GM12878 (cell line): ENCODE results near the gene VANGL2. TPM values are rescaled to one million over a fixed set of nuclear protein-coding genes. Genes with fewer than 3 reads are reported as not detected.

Experiments
- CBX3 ChIP-seq: fragments of 200-600 bp; sonication (generic); IDR thresholded peaks from 2 replicates; pipeline ENCODE4 v1.6.1; 2016; ENCODE audit warnings: low read depth, borderline replicate concordance
- CBX5 ChIP-seq: sonication (generic); IDR thresholded peaks from 2 replicates; pipeline ENCODE4 v1.6.1; 2016; ENCODE audit warnings: low read depth, moderate library complexity, mild to moderate bottlenecking, inconsistent platforms
- DPF2 ChIP-seq: fragments of 450-650 bp; IDR thresholded peaks from 2 replicates; pipeline ENCODE4 v1.6.1; 2017; ENCODE audit warnings: mild to moderate bottlenecking
- EED ChIP-seq: sonication (generic); IDR thresholded peaks from 2 replicates; pipeline ENCODE4 v1.6.1; 2016; ENCODE audit warnings: antibody characterized with exemption, low read depth
- FOXK2 ChIP-seq: fragments of 450-650 bp; IDR thresholded peaks from 2 replicates; pipeline ENCODE4 v1.6.1; 2017; ENCODE audit warnings: mild to moderate bottlenecking, moderate library complexity
- HCFC1 ChIP-seq: fragments of 150-350 bp; IDR thresholded peaks from 2 replicates; pipeline ENCODE4 v1.6.1; 2014; ENCODE audit warnings: low read length
- HDAC6 ChIP-seq: fragments of 200-600 bp; sonication (generic); IDR thresholded peaks from one replicate; pipeline ENCODE4 v1.8.0; 2017; ENCODE audit warnings: antibody characterized with exemption; ENCODE audit not compliant: unreplicated experiment
- IRF3 ChIP-seq: fragments of 450-650 bp; IDR thresholded peaks from 2 replicates; pipeline ENCODE4 v1.6.1; 2014; ENCODE audit warnings: mild to moderate bottlenecking
- NFIC ChIP-seq: IDR thresholded peaks from 2 replicates; pipeline ENCODE4 v1.6.1; 2012; ENCODE audit warnings: low read depth, mild to moderate bottlenecking, inconsistent platforms, low read length, moderate library complexity
- NFXL1 ChIP-seq: fragments of 450-650 bp; IDR thresholded peaks from 2 replicates; pipeline ENCODE4 v1.6.1; 2017; ENCODE audit warnings: antibody characterized with exemption, mild to moderate bottlenecking, borderline replicate concordance
- NR2F1 ChIP-seq: fragments of 450-650 bp; conservative IDR thresholded peaks from 2 replicates; pipeline ENCODE4 v1.6.1; 2017; ENCODE audit warnings: mild to moderate bottlenecking
- PRDM15 ChIP-seq: fragments of 450-650 bp; formaldehyde crosslinking; IDR thresholded peaks from 2 replicates; pipeline ENCODE4 v1.4.0; 2020; ENCODE audit warnings: mild to moderate bottlenecking, moderate library complexity
- RCOR1 ChIP-seq: conservative IDR thresholded peaks from 2 replicates; pipeline ENCODE4 v1.6.1; 2012; ENCODE audit warnings: low read depth, low read length, improper control_type of control experiment
- STAT3 ChIP-seq: IDR thresholded peaks from 2 replicates; pipeline ENCODE4 v1.6.1; 2011; ENCODE audit warnings: low read depth, low read length, improper control_type of control experiment
- ZNF622 ChIP-seq: fragments of 450-650 bp; IDR thresholded peaks from 2 replicates; pipeline ENCODE4 v1.6.1; 2017; ENCODE audit warnings: mild to moderate bottlenecking, inconsistent platforms
- polyA plus RNA-seq, 11 experiments: library from polyadenylated mRNA; depleted of rRNA in 4 of 11; unstranded in 6 of 11; stranded (reverse) in 5 of 11; fragments of >200 nt; fragmentation: Nextera tagmentation in 4 of 11; fragmentation: Illumina TruSeq in 1 of 11; extraction: Ambion mirVana in 4 of 11; extraction: Trizol in 1 of 11; gene quantifications; 1 replicate in 1 of 11; 2 replicates in 10 of 11; pipeline versions ENCODE4 v1.2.1 to v1.2.3, GENCODE V29; 2011 to 2016; ENCODE audit warnings: inconsistent platforms in 2 of 11, missing spikeins in 2 of 11, low read depth in 1 of 11
- total RNA-seq, 4 experiments: library from RNA; depleted of rRNA in 3 of 4; stranded (reverse); fragments of >200 nt in 3 of 4; fragmentation: Illumina TruSeq in 1 of 4; extraction: Trizol in 1 of 4; gene quantifications; 2 replicates each; pipeline versions ENCODE4 v1.2.1 to v1.2.3, GENCODE V29; 2013 to 2021
- TF ChIP-seq, protein P1 (sequence below): IDR thresholded peaks from 2 replicates; pipeline ENCODE4 v1.6.1; 2012; ENCODE audit warnings: low read depth, low read length, improper control_type of control experiment
- TF ChIP-seq, protein P2 (sequence below): fragments of 450-650 bp; IDR thresholded peaks from 2 replicates; pipeline ENCODE4 v1.6.1; 2017; ENCODE audit warnings: antibody characterized with exemption, mild to moderate bottlenecking, moderate library complexity
- TF ChIP-seq, protein P3 (sequence below): IDR thresholded peaks from 2 replicates; pipeline ENCODE4 v1.6.1; 2012; ENCODE audit warnings: low read length, inconsistent platforms
- TF ChIP-seq, protein P4 (sequence below): IDR thresholded peaks from 2 replicates; pipeline ENCODE4 v1.6.1; 2012; ENCODE audit warnings: low read depth, low read length, improper control_type of control experiment
- TF ChIP-seq, protein P5 (sequence below): fragments of 150-350 bp; IDR thresholded peaks from 2 replicates; pipeline ENCODE4 v1.6.1; 2014; ENCODE audit warnings: mild to moderate bottlenecking, low read depth, low read length

The VANGL2 gene
- total and polyA plus RNA-seq, 10 of the 15 experiments (the other 5 are each of a cell fraction or from before 2014, with no cell fraction given) = 0.10 to 5.0 (median 0.27) TPM

DNA sequence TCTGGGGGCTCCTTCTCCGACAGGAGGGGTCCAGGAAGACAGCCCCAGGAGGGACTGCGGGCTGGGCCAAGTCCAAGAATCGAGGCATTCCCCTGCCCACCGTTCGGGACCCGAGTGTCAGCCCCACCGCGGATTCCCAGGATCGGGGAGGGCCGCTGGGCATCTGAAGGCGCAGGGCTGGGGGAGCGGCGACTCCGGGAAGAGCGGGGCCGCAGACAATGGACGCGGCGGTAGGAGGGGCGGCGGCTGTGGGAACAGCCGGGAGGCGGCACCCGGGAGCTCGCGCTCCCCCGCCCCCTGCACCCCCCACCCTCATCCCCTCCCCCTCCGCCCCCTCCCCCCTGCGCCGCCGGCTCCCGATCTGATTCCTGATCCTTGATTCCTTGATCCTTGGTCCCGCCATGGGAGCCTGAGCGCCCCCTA lies at the start of gene VANGL2 (continued):
- no peak for TF ChIP-seq PRDM15
- TF ChIP-seq, protein P1, sequence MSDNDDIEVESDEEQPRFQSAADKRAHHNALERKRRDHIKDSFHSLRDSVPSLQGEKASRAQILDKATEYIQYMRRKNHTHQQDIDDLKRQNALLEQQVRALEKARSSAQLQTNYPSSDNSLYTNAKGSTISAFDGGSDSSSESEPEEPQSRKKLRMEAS = no peak
- no peak for TF ChIP-seq NR2F1
- no peak for TF ChIP-seq FOXK2
- no peak for TF ChIP-seq HCFC1
- no peak for TF ChIP-seq STAT3
- TF ChIP-seq, protein P2, sequence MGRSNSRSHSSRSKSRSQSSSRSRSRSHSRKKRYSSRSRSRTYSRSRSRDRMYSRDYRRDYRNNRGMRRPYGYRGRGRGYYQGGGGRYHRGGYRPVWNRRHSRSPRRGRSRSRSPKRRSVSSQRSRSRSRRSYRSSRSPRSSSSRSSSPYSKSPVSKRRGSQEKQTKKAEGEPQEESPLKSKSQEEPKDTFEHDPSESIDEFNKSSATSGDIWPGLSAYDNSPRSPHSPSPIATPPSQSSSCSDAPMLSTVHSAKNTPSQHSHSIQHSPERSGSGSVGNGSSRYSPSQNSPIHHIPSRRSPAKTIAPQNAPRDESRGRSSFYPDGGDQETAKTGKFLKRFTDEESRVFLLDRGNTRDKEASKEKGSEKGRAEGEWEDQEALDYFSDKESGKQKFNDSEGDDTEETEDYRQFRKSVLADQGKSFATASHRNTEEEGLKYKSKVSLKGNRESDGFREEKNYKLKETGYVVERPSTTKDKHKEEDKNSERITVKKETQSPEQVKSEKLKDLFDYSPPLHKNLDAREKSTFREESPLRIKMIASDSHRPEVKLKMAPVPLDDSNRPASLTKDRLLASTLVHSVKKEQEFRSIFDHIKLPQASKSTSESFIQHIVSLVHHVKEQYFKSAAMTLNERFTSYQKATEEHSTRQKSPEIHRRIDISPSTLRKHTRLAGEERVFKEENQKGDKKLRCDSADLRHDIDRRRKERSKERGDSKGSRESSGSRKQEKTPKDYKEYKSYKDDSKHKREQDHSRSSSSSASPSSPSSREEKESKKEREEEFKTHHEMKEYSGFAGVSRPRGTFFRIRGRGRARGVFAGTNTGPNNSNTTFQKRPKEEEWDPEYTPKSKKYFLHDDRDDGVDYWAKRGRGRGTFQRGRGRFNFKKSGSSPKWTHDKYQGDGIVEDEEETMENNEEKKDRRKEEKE = no peak
- no peak for TF ChIP-seq NFXL1
- no peak for TF ChIP-seq NFIC
- no peak for TF ChIP-seq ZNF622
- no peak for TF ChIP-seq HDAC6
- TF ChIP-seq, protein P3, sequence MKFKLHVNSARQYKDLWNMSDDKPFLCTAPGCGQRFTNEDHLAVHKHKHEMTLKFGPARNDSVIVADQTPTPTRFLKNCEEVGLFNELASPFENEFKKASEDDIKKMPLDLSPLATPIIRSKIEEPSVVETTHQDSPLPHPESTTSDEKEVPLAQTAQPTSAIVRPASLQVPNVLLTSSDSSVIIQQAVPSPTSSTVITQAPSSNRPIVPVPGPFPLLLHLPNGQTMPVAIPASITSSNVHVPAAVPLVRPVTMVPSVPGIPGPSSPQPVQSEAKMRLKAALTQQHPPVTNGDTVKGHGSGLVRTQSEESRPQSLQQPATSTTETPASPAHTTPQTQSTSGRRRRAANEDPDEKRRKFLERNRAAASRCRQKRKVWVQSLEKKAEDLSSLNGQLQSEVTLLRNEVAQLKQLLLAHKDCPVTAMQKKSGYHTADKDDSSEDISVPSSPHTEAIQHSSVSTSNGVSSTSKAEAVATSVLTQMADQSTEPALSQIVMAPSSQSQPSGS = no peak
- TF ChIP-seq DPF2 = 0 out of 2 replicates have a peak, but pooled peaks have one; percentile 27
- no peak for TF ChIP-seq IRF3
- TF ChIP-seq CBX3 = no peak
- TF ChIP-seq CBX5 = no peak
- TF ChIP-seq, protein P4, sequence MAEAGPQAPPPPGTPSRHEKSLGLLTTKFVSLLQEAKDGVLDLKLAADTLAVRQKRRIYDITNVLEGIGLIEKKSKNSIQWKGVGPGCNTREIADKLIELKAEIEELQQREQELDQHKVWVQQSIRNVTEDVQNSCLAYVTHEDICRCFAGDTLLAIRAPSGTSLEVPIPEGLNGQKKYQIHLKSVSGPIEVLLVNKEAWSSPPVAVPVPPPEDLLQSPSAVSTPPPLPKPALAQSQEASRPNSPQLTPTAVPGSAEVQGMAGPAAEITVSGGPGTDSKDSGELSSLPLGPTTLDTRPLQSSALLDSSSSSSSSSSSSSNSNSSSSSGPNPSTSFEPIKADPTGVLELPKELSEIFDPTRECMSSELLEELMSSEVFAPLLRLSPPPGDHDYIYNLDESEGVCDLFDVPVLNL = no peak
- peak; percentile 26; the same call in 1 of the 2 replicates for TF ChIP-seq EED
- TF ChIP-seq RCOR1 = no peak
- TF ChIP-seq, protein P5, sequence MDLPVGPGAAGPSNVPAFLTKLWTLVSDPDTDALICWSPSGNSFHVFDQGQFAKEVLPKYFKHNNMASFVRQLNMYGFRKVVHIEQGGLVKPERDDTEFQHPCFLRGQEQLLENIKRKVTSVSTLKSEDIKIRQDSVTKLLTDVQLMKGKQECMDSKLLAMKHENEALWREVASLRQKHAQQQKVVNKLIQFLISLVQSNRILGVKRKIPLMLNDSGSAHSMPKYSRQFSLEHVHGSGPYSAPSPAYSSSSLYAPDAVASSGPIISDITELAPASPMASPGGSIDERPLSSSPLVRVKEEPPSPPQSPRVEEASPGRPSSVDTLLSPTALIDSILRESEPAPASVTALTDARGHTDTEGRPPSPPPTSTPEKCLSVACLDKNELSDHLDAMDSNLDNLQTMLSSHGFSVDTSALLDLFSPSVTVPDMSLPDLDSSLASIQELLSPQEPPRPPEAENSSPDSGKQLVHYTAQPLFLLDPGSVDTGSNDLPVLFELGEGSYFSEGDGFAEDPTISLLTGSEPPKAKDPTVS = no peak
